HL-60 (cell line): Measurements from ENCODE around the gene LRMDA.

ENCODE experiments used
- GABPA ChIP-seq: IDR thresholded peaks from 2 replicates; pipeline ENCODE4 v1.6.1; 2012; ENCODE audit warnings: low read depth
- POLR2AphosphoS5 ChIP-seq: IDR thresholded peaks from 2 replicates; pipeline ENCODE4 v1.6.1; 2012; ENCODE audit warnings: low read depth
- TF ChIP-seq, protein P1 (sequence below): IDR thresholded peaks from one replicate; pipeline ENCODE4 v1.5.1; 2011; ENCODE audit warnings: low read length, control low read depth, inconsistent platforms; ENCODE audit not compliant: insufficient read depth

DNA sequence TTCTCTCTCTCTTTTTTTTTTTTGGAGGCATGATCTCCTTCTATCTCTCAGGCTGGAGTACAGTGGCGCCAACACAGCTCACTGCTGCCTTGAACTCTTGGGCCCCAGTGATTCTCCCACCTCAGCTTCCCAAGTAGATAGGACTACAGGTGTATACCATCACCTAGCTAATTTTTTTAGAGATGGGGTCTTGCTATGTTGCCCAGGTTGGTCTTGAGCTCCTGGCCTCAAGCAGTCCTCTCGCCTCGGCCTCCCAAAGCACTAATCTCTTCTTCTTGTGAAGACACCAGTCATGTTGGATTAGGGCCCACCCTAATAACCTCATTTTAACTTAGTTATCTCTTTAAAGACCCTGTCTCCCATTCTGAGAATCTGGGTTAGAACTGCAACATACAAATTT is 45.6 kb downstream of the LRMDA start:
- TF ChIP-seq, protein P1, sequence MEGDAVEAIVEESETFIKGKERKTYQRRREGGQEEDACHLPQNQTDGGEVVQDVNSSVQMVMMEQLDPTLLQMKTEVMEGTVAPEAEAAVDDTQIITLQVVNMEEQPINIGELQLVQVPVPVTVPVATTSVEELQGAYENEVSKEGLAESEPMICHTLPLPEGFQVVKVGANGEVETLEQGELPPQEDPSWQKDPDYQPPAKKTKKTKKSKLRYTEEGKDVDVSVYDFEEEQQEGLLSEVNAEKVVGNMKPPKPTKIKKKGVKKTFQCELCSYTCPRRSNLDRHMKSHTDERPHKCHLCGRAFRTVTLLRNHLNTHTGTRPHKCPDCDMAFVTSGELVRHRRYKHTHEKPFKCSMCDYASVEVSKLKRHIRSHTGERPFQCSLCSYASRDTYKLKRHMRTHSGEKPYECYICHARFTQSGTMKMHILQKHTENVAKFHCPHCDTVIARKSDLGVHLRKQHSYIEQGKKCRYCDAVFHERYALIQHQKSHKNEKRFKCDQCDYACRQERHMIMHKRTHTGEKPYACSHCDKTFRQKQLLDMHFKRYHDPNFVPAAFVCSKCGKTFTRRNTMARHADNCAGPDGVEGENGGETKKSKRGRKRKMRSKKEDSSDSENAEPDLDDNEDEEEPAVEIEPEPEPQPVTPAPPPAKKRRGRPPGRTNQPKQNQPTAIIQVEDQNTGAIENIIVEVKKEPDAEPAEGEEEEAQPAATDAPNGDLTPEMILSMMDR: no peak
- no peak for TF ChIP-seq POLR2AphosphoS5
- no peak for TF ChIP-seq GABPA
